Peyer's patch (tissue), 4 donors: Measurements from ENCODE around the gene CNTNAP2. TPM values are rescaled to one million over a fixed set of nuclear protein-coding genes. Genes with fewer than 3 reads are reported as not detected.
"Not testable (repeated sequence)": the region's sequence is repeated elsewhere in the genome, so short reads cannot be mapped to it uniquely, and the experiment has no call there.

ENCODE experiments used
- DNase-seq, 3 donors: peaks; one replicate each; pipeline ENCODE4 v3.0.0-alpha.2; 2017 to 2019
- H3K27ac ChIP-seq, 4 donors: fragments of 200-600 bp; sonication (generic); one replicate each; pipeline ENCODE4 v1.5.1; 2016 to 2019
- H3K27me3 ChIP-seq, 2 donors: fragments of 200-600 bp; sonication (generic); one replicate each; pipeline ENCODE4 v1.5.1; 2019
- H3K36me3 ChIP-seq, 3 donors: fragments of 200-600 bp; sonication (generic); one replicate each; pipeline ENCODE4 v1.5.1; 2016 to 2019
- H3K4me1 ChIP-seq, 4 donors: fragments of 200-600 bp; sonication (generic); one replicate each; pipeline ENCODE4 v1.5.1; 2016 to 2019
- H3K4me3 ChIP-seq, 4 donors: fragments of 200-600 bp; sonication (generic); 1 replicate in 3 of 4; 2 replicates in 1 of 4; pipeline ENCODE4 v1.5.1; 2016 to 2019; ENCODE audit warnings: mild to moderate bottlenecking in 1 of 4
- H3K9me3 ChIP-seq, 4 donors: fragments of 200-600 bp; sonication (generic); one replicate each; pipeline ENCODE4 v1.5.1; 2016 to 2019; ENCODE audit warnings: mild to moderate bottlenecking in 1 of 4
- POLR2A ChIP-seq, 2 donors: fragments of 450-650 bp; IDR thresholded peaks; one replicate each; pipeline ENCODE4 v1.5.1; 2017; ENCODE audit warnings: antibody characterized with exemption in 2 of 2, mild to moderate bottlenecking in 2 of 2, moderate library complexity in 2 of 2
- total RNA-seq, 4 donors: library from RNA; depleted of rRNA; stranded (reverse); fragments of >200 nt; gene quantifications; one replicate each; pipeline ENCODE4 v1.1.0, GENCODE V29; 2016
- TF ChIP-seq, protein P1 (sequence below), 6 experiments: fragments of 450-650 bp in 4 of 6; fragments of 200-600 bp in 2 of 6; sonication (generic) in 1 of 6; IDR thresholded peaks; one replicate each; pipeline ENCODE4 v1.5.1; 2017 to 2019; ENCODE audit warnings: antibody characterized with exemption in 6 of 6, mild to moderate bottlenecking in 3 of 6, moderate library complexity in 1 of 6

Gene CNTNAP2
- total RNA-seq, 4 donors from 2014 or later: 1.5 to 4.9 (median 3.6) TPM

- TF ChIP-seq, protein P1, sequence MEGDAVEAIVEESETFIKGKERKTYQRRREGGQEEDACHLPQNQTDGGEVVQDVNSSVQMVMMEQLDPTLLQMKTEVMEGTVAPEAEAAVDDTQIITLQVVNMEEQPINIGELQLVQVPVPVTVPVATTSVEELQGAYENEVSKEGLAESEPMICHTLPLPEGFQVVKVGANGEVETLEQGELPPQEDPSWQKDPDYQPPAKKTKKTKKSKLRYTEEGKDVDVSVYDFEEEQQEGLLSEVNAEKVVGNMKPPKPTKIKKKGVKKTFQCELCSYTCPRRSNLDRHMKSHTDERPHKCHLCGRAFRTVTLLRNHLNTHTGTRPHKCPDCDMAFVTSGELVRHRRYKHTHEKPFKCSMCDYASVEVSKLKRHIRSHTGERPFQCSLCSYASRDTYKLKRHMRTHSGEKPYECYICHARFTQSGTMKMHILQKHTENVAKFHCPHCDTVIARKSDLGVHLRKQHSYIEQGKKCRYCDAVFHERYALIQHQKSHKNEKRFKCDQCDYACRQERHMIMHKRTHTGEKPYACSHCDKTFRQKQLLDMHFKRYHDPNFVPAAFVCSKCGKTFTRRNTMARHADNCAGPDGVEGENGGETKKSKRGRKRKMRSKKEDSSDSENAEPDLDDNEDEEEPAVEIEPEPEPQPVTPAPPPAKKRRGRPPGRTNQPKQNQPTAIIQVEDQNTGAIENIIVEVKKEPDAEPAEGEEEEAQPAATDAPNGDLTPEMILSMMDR (IDR thresholded peaks at IDR 0.05): no peak
- TF ChIP-seq POLR2A (IDR thresholded peaks at IDR 0.05): no peak
- no peak overlapping the region for H3K4me3 ChIP-seq
Measured at GRCh38 chr7:148049068-148049467, 1932.5 kb downstream of the CNTNAP2 start.

DNA sequence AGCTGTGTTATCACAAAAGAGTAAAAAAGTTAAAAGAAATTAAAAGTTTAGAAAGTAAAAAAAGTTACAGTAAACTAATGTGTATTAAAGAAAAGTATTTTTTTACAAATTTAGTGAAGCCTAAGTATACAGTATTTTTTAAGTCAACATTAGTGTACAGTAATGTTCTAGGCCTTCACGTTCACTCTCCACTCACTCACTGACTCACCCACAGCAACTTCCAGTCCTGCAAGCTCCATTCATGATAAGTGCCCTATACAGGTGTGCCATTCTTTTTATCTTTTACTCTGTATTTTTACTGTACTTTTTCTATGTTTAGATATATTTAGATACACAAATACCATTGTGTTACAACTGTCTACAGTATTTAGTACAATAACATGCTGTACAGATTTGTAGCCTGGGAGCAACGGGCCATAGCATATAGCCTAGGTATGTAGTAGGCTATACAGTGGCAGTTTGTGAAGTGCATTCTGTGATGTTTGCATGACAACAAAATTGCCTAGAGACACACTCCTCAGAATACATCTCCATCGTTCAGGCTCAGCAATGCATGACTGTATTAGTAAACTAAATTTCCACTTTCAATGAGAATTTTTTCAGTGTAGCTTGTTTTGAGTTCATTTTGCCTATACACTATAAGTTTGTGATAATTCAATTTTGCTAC lies 1934.0 kb downstream of the CNTNAP2 start:
- Histone ChIP-seq H3K4me1 (no peaks in the 10 kb centered on the region), H3K27me3 (no peaks in the 10 kb centered on the region), H3K27ac (no peak overlapping the region), H3K4me3 (no peak overlapping the region), H3K36me3 (no peaks in the 10 kb centered on the region), H3K9me3 (no peaks in the 10 kb centered on the region)
- no peak for DNase-seq
- TF ChIP-seq POLR2A (IDR thresholded peaks at IDR 0.05): no peak

More at GRCh38 chr7:148049068-148049467, 1932.5 kb downstream of the CNTNAP2 start:
- H3K27me3 ChIP-seq: no peaks in the 10 kb centered on the region
- DNase-seq: no peak
- H3K4me1 ChIP-seq: no peaks in the 10 kb centered on the region
- H3K9me3 ChIP-seq: no peaks in the 10 kb centered on the region
- no peaks in the 10 kb centered on the region for H3K36me3 ChIP-seq
- no peak overlapping the region for H3K27ac ChIP-seq

GRCh38 chr7:148056406-148056805 lies 1939.8 kb downstream of the CNTNAP2 start:
- Histone ChIP-seq H3K27ac (no peak overlapping the region), H3K9me3 (no peaks in the 10 kb centered on the region), H3K27me3 (no peaks in the 10 kb centered on the region), H3K4me1 (no peaks in the 10 kb centered on the region), H3K36me3 (no peaks in the 10 kb centered on the region), H3K4me3 (no peak overlapping the region)
- TF ChIP-seq, protein P1 (IDR thresholded peaks at IDR 0.05): no peak
- TF ChIP-seq POLR2A (IDR thresholded peaks at IDR 0.05): no peak
- no peak for DNase-seq

GRCh38 chr7:148058092-148058491 lies 1941.5 kb downstream of the CNTNAP2 start:
- no peak for TF ChIP-seq POLR2A (IDR thresholded peaks at IDR 0.05)
- TF ChIP-seq, protein P1 (IDR thresholded peaks at IDR 0.05): no peak
- Histone ChIP-seq H3K27ac (no peak overlapping the region), H3K4me3 (no peak overlapping the region), H3K4me1 (no peaks in the 10 kb centered on the region), H3K36me3 (no peaks in the 10 kb centered on the region), H3K27me3 (no peaks in the 10 kb centered on the region), H3K9me3 (no peaks in the 10 kb centered on the region)
- no peak for DNase-seq

DNA sequence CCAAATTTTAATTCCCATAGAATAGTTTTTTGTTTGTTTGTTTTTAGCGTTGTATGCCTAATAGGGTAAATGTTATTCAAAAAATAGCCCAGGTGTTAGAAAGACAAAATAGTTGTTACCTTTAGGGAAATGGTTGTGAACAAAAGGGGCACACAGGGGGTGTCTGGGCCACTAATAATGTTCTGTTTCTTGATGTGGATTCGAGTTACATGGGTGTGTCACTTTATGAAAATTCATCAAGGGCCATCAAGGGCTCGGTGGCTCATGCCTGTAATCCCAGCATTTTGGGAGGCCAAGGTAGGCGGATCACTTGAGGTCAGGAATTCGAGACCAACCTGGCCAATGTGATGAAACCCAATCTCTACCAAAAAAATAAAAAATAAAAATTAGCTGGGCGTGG lies 1942.2 kb downstream of the CNTNAP2 start:
- H3K4me1 ChIP-seq: no peaks in the 10 kb centered on the region
- DNase-seq: no peak
- TF ChIP-seq POLR2A (IDR thresholded peaks at IDR 0.05): no peak
- TF ChIP-seq, protein P1 (IDR thresholded peaks at IDR 0.05): no peak
- H3K36me3 ChIP-seq: no peaks in the 10 kb centered on the region
- H3K9me3 ChIP-seq: no peaks in the 10 kb centered on the region
- no peaks in the 10 kb centered on the region for H3K27me3 ChIP-seq
- no peak overlapping the region for H3K27ac ChIP-seq
- no peak overlapping the region for H3K4me3 ChIP-seq

GRCh38 chr7:148060724-148061123 lies 1944.1 kb downstream of the CNTNAP2 start:
- no peak for DNase-seq
- H3K36me3 ChIP-seq: no peaks in the 10 kb centered on the region
- no peaks in the 10 kb centered on the region for H3K27me3 ChIP-seq
- H3K4me3 ChIP-seq: no peak overlapping the region
- TF ChIP-seq, protein P1 (IDR thresholded peaks at IDR 0.05): no peak
- no peak for TF ChIP-seq POLR2A (IDR thresholded peaks at IDR 0.05)
- no peaks in the 10 kb centered on the region for H3K9me3 ChIP-seq
- no peak overlapping the region for H3K27ac ChIP-seq
- H3K4me1 ChIP-seq: no peaks in the 10 kb centered on the region

DNA sequence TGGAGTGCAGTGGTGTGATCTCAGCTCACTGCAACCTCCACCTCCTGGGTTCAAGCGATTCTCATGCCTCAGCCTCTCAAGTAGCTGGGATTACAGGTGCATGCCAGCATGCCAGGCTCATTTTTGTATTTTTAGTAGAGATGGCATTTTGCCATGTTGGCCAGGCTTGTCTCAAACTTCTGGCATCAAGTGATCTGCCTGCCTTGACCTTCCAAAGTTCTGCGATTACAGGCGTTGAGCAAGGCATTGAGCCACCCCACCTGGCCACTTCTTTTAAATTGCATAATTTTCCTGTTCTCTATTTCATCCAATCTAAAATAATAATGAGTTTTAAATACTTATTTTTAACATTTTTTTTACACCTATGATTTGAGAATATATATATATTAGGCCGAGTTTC lies 1961.5 kb downstream of the CNTNAP2 start:
- not testable (repeated sequence) for H3K4me3 ChIP-seq, DNase-seq, H3K27ac ChIP-seq, H3K36me3 ChIP-seq, H3K9me3 ChIP-seq, H3K27me3 ChIP-seq, H3K4me1 ChIP-seq
